HTR-8/SVneo (cell line): ENCODE measurements around the gene EPHA8.

Source experiments
- DNase-seq: peaks from one replicate; pipeline ENCODE4 v3.0.0; 2011; ENCODE audit warnings: low spot score, mixed read lengths; ENCODE audit not compliant: insufficient read length
- FAIRE-seq: peaks from 2 replicates; lab custom pipeline; 2011; peaks lifted over from hg19 to GRCh38; lab: Jason Lieb, UNC

EPHA8 gene

DNA sequence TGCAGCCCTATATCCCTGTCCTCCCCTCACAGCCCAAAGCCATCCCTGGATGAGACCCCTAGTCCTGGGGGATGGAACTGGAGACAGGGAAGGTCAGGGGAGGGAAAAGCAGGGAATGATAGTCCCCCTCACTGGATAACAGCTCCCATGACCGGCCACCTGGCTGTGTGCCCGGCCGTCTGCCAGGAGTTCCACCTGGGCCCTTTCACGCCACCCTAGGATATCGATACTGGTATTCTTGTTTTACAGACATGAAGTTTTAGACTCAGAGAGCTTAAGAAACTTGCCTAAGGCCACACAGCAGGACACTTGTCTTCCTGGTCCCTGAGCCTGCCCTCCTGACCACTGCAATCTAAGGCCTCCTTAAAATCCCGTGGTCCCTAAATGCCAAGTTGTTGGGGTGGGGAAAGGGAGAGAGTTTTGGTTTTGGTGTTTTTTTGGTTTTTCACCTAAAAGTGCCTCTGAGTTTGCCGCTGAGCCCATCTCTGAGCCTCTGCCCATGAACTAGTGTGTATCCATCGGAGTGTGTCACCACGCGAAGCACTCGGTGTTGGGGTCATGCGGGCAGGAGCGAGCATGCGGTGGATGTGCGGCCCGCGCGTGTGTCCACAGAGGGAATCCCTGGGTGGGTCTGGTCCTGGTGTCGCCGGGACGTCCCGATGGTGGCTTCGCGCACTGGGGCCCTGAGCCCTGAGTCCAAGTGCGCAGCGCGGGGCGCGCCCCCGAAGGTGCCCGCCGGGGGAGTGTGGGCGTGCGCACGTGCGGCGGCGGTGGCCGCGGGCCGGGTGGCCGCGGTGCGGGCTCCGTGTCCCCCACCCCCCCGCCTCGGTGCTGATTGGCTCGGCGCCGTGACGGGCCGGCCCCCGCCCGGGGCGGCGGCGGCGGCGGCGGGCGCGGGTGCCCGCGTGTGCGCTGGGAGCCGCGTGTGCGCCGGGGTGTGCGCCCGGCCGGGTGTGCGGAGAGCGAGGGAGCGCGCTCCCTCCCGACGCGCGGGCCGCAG lies at the start of gene EPHA8:
TSS of gene EPHA8 (plus strand) at position 906 of the 1,000 bp plus-strand sequence. CDS start 147 bp downstream, outside the sequence.
- no peak for FAIRE-seq
- DNase-seq = no peak

DNA sequence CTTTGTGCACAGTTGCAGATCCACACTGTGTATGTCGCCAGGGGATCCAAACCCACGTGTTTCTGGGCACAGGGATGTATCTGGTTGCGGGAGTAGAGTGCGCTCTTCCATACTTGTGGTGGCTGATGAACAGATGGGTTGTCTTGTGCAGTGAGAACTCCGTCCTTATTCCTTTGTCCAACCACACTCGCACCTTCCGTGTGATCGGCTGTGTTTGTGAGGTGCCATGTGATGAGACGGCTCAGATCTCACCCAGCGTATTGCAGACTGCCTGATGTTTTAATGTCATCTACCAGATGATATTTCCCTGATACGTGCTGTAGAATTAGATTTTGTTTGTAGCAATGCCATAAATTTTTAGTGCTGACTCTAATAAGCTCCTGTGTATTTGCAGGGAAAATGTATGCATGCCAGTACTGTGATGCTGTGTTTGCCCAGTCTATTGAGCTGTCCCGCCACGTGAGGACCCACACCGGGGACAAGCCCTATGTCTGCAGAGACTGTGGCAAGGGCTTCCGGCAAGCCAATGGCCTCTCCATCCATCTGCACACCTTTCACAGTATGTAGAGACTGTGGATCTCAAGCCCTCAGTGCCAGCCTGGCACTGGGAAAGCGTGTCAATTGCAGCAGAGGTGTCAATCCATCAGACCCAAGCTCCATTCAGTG lies 46.2 kb upstream of the EPHA8 start:
- DNase-seq = no peak
- FAIRE-seq = no peak

DNA sequence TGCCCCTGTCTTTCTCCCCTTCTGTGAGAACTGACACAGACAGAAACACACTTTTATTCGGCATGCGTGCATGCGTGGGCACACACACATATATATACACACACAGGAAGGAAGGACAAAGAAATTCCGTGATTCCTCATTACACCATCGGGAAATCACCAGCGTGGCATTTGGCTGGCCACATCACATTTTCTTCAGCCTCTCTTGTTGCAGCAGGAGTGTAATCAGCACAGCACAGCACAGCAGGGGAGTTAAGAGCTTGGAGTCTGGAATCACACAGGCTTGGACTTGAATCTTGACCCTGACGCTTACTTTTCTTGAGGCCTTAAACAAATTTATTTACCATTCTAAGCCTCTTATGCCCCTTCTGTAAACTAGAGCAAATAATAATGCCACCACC lies 45.3 kb upstream of the EPHA8 start:
- DNase-seq = no peak
- no peak for FAIRE-seq

- FAIRE-seq (no peak), DNase-seq (no peak)
Measured at GRCh38 chr1:22518379-22518778, 44.9 kb upstream of the EPHA8 start.

DNA sequence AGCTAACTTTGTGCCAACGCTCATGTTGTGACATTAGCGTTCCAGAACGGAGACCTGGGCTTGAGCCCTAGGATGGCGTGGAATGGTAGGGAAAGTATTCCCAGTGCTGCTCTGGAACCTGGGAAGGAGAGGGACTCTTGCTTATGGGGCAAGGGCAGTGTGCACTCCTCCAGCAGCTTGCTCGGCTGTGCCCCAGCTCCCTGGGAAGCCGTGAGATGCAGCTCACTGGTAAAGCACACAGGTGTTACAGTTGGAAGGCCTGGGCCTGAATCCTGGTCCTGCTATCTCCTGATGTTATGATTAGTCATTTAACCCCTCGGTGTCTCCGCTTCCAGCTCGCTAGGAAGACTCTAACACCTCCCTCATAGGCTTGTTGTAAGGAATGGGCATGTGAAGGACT lies 42.4 kb upstream of the EPHA8 start:
- DNase-seq (no peak), FAIRE-seq (no peak)

DNA sequence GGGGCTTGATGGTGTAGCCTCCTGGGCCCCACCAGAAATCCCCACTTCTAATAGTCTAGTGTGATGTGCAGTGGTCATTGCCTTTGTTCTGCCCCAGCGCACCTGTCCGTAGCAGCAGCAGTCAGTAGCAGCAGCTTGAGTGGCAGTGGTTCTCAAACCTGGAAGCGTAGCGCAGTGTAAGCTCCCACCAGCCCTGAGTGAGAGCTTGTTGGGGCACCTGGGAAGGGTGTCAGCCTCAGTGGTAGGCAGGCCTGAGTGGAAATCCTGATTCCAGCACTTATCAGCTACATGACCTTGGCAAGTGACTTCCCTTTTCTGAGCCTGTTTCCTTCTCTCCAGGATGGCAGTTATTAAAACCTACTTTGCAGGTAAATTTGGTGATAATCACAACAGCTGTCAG lies 41.6 kb upstream of the EPHA8 start:
- DNase-seq (no peak), FAIRE-seq (no peak)

DNA sequence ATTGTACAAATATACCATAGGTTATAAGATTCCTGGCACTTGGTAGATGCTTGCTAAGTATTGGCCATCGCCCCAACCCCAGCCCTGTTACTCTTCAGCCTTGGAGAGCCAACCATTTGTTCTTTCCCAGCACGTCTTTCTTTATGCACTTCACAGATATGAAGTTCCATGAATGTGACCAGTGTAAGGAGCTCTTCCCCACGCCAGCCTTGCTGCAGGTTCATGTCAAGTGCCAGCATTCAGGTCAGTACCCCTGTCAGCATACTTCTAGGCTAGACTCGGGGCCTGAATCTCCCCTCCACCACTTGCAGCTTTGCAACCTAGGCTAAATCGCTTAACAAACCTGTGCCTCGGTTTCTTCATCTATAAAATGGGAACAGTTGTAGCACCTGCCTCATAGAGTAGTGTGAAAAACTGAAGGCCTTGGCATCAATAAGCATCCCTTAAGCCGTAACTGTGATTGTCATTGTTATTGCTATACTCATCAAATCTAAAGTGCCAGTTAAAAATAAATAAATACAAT lies 41.0 kb upstream of the EPHA8 start:
- DNase-seq = no peak
- FAIRE-seq = no peak

- FAIRE-seq (no peak), DNase-seq (no peak)
Measured at GRCh38 chr1:22524481-22524880, 38.8 kb upstream of the EPHA8 start.

- DNase-seq = no peak
- FAIRE-seq = no peak
Measured at GRCh38 chr1:22525211-22525610, 38.1 kb upstream of the EPHA8 start.

DNA sequence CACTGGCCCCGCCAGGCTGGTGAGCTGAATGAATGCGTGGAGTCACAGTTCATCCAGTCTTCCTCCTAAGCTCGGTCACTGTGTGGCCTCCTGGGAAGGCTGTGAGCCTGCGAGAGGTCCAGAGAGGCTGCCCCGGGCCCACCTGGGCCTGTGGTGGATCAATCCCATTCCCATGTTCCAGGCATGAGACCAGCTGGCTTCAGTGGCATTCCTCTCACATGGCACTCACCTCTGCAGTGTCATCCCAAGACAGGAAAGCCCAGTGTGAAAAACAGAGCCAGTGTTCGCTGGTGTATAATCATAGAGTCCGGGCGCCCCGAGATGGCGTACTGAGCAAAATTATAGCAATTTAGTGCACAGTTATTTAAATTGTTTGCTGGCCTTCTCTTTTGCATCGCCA lies 37.6 kb upstream of the EPHA8 start:
- FAIRE-seq (no peak), DNase-seq (no peak)

DNA sequence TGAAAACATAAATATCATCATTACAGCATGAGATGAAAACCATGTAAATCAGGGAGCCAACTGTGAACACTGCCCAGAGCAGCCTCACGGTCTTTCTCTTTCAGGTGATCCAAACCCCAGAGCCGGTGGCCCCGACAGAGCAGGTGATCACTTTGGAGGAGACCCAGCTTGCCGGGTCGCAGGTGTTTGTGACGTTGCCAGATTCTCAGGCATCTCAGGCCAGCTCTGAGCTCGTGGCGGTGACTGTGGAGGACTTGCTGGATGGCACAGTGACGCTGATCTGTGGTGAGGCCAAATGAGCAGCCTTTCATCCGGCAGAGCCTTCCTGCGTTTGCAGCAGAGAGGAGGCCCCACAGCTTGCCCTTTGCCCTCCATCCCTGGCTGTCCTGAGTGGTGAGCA lies 37.2 kb upstream of the EPHA8 start:
- DNase-seq (no peak), FAIRE-seq (no peak)

DNA sequence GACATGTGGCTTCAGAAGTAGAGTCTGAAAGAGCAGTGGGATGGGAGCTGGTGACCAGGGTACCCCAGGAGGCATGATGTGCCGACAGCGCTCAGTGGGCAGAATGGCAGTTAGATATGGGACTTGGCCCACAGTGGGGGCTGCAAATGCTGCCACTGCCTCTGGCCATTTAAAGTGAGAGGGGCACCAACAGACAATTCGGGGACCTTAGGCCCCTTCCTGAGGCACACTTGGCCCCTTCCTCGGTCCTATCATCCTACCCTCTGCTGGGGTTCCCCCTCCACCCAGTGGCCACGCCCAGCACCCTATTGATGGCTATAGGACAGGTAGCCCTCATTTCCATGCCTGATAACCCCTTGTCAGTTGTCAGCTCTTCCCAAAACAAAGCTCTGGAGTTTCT lies 36.6 kb upstream of the EPHA8 start:
- no peak for DNase-seq
- no peak for FAIRE-seq

- FAIRE-seq = no peak
- no peak for DNase-seq
Measured at GRCh38 chr1:22527122-22527521, 36.2 kb upstream of the EPHA8 start.

- FAIRE-seq = no peak
Measured at GRCh38 chr1:22527555-22528296, 35.6 kb upstream of the EPHA8 start.

DNA sequence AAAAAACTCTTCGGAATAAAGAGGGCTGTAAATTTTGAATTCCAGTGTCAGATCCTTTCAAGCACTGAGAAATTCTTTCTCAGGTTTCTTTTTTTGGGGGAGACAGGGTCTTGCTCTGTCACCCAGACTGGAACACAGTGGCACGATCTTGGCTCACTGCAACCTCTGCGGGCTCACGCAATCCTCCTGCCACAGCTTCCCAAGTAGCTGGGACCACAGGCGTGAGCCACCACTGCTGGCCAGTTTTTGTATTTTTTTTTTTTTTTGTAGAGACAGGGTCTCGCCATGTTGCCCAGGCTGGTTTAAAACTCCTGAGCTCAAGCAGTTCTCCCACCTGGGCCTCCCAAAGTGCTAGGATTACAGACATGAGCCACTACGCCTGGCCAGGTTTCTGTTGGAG lies 34.8 kb upstream of the EPHA8 start:
- FAIRE-seq = no peak
- no peak for DNase-seq

More at GRCh38 chr1:22527555-22528296, 35.6 kb upstream of the EPHA8 start:
- DNase-seq = no peak

GRCh38 chr1:22529901-22530621 lies 33.2 kb upstream of the EPHA8 start:
- DNase-seq = no peak

GRCh38 chr1:22530715-22531114 lies 32.6 kb upstream of the EPHA8 start:
- DNase-seq (no peak), FAIRE-seq (no peak)

More at GRCh38 chr1:22529901-22530621, 33.2 kb upstream of the EPHA8 start:
- no peak for FAIRE-seq

DNA sequence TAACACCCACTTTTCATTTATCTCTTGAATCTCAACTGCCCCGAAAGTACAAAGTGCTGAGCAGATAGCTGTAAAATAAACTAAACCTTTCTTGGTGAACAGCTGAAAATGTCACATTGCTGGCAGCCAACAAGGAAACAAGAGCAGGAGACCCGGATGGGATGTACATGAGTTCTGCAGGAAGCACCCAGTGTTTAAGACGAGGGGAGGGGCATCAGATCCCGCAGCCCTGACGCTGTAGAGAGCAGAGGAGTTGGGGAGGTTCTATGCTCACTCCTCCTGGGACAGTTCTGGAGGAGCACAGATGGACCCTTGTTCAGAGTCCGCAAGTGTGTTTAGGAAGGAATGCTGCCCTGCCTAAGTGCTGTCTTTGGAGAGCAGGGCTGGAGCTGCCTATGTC lies 32.0 kb upstream of the EPHA8 start:
- no peak for FAIRE-seq
- DNase-seq = no peak

DNA sequence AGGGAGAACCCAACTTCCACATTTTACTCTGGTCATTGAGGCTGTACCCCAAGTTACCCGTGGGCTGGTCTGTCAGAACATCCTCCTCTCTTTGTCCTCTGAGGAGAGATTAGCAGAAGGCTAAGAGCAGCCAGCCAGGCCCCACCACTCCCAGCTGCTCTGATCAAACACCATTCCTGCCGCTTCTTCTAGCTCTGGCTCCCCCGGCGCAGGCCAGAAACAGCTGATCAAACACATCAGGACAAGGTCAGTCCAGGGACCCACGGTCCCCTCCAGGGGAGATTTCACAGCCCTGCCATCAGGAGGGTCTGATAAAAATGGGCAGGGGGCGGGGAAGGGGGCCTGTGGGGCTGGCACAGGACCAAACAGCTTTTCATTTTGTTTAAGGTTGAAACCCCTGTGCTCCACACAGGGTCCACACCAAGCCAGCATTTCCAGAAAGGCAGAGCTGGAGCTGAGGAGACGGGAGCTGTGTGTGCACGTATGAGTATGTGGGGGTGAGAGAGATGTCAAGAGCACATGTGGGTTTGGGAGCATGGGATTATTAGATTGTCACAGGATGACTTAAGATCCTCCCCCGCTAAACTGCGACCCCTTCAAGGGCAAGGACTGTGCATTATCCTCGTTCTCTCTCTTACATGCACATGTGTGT lies 29.9 kb upstream of the EPHA8 start:
- DNase-seq (no peak), FAIRE-seq (no peak)
